VCaP (cell line): ENCODE measurements around the gene SCNN1A.

ENCODE experiments used
- H3K27ac ChIP-seq: fragments of 450-650 bp; 2 replicates; pipeline ENCODE4 v1.5.1; 2017
- CTCF ChIP-seq: fragments of 450-650 bp; conservative IDR thresholded peaks from 2 replicates; pipeline ENCODE4 v1.5.1; 2017; ENCODE audit warnings: mild to moderate bottlenecking, moderate library complexity

Gene SCNN1A

GRCh38 chr12:6376870-6377666 lies 1.7 kb upstream of the SCNN1A start:
- H3K27ac ChIP-seq: peak overlapping the region; percentile 42
- no peak for TF ChIP-seq CTCF

GRCh38 chr12:6376079-6376869 lies 911 bp upstream of the SCNN1A start:
- no peak; the same call in 1 of the 2 replicates for TF ChIP-seq CTCF
- peak overlapping the region; percentile 42 for H3K27ac ChIP-seq

GRCh38 chr12:6374786-6375160 lies 590 bp downstream of the SCNN1A start:
- H3K27ac ChIP-seq: peak overlapping the region; percentile 42; the same call in 1 of the 2 replicates
- no peak for TF ChIP-seq CTCF

GRCh38 chr12:6374028-6374785 lies 1.2 kb downstream of the SCNN1A start:
- no peak overlapping the region for H3K27ac ChIP-seq
- TF ChIP-seq CTCF: no peak

- H3K27ac ChIP-seq: no peak overlapping the region
- no peak for TF ChIP-seq CTCF
These were observed 2.2 kb downstream of the SCNN1A start for GRCh38 chr12:6373022-6373787.

- H3K27ac ChIP-seq: no peak overlapping the region
- no peak for TF ChIP-seq CTCF
These were observed 2.9 kb downstream of the SCNN1A start for GRCh38 chr12:6372403-6373003.
